H1 (cell line): Measurements from ENCODE around the gene ZNF273. TPM values are rescaled to one million over a fixed set of nuclear protein-coding genes. Genes with fewer than 3 reads are reported as not detected.

Experiments
- CTCF ChIA-PET: fragments of 300-600 bp; sonication (Branson Sonifier 250); formaldehyde crosslinking; loops from one replicate; lab custom pipeline; 2021; ENCODE audit not compliant: partially characterized antibody; lab: Charles Lee
- POLR2A ChIA-PET: fragments of 300-600 bp; sonication (Branson Sonifier 250); formaldehyde crosslinking; loops from one replicate; lab custom pipeline; 2021; ENCODE audit warnings: inconsistent platforms; ENCODE audit not compliant: partially characterized antibody; lab: Charles Lee
- DNase-seq, 2 experiments: peaks; one replicate each; pipeline versions ENCODE4 v3.0.0 to v3.0.0-alpha.2; 2010 to 2022; ENCODE audit warnings: low spot score in 2 of 2, low read depth in 1 of 2, mixed read lengths in 1 of 2
- FAIRE-seq: peaks from 2 replicates; lab custom pipeline; 2011; peaks lifted over from hg19 to GRCh38; lab: Jason Lieb, UNC
- H2AFZ ChIP-seq: 2 replicates; pipeline ENCODE4 v1.8.1; 2012; ENCODE audit warnings: low read length, inconsistent platforms
- H2AK5ac ChIP-seq: 2 replicates; pipeline ENCODE4 v1.6.1; 2013; ENCODE audit warnings: low read depth, low read length
- H2BK120ac ChIP-seq: replicated peaks from 2 replicates; pipeline ENCODE3; 2013; ENCODE audit warnings: low read depth, low read length, inconsistent platforms
- H2BK12ac ChIP-seq: 2 replicates; pipeline ENCODE4 v1.6.1; 2013; ENCODE audit warnings: low read depth, low read length
- H2BK15ac ChIP-seq: 2 replicates; pipeline ENCODE4 v1.6.1; 2013; ENCODE audit warnings: low read length
- H2BK20ac ChIP-seq: 2 replicates; pipeline ENCODE4 v1.6.1; 2013; ENCODE audit warnings: low read length
- H2BK5ac ChIP-seq: 2 replicates; pipeline ENCODE4 v1.6.1; 2013; ENCODE audit warnings: low read depth, low read length
- H3K14ac ChIP-seq: 2 replicates; pipeline ENCODE4 v1.6.1; 2013; ENCODE audit warnings: inconsistent platforms; ENCODE audit not compliant: insufficient read length
- H3K18ac ChIP-seq: 2 replicates; pipeline ENCODE4 v1.6.1; 2013; ENCODE audit warnings: low read length; ENCODE audit errors: extremely low read depth
- H3K23ac ChIP-seq: 2 replicates; pipeline ENCODE4 v1.6.1; 2013; ENCODE audit warnings: inconsistent platforms; ENCODE audit not compliant: insufficient read length
- H3K23me2 ChIP-seq: 2 replicates; pipeline ENCODE4 v1.6.1; 2013; ENCODE audit warnings: low read depth, low read length
- H3K27ac ChIP-seq: 2 replicates; pipeline ENCODE4 v1.6.1; 2011; ENCODE audit warnings: low read depth, low read length, inconsistent platforms
- H3K27me3 ChIP-seq, 4 experiments: replicated peaks in 1 of 4; 1 replicate in 1 of 4; 2 replicates in 3 of 4; pipeline versions ENCODE4 v1.6.1 to v1.8.1; 2011 to 2013; ENCODE audit warnings: low read length in 3 of 4, mild to moderate bottlenecking in 3 of 4, inconsistent platforms in 2 of 4, mixed read lengths in 2 of 4, moderate library complexity in 1 of 4; ENCODE audit not compliant: control insufficient read depth in 3 of 4, insufficient read depth in 3 of 4; ENCODE audit errors: extremely low read depth in 1 of 4
- H3K36me3 ChIP-seq, 4 experiments: 2 replicates each; pipeline versions ENCODE4 v1.6.1 to v1.8.1; 2011 to 2013; ENCODE audit warnings: mild to moderate bottlenecking in 4 of 4, low read length in 3 of 4, moderate library complexity in 2 of 4, control low read depth in 1 of 4, inconsistent platforms in 1 of 4; ENCODE audit not compliant: insufficient read depth in 4 of 4, control insufficient read depth in 2 of 4
- H3K4ac ChIP-seq: replicated peaks from 2 replicates; pipeline ENCODE3; 2013; ENCODE audit warnings: low read length, low read depth, mixed read lengths, inconsistent platforms; ENCODE audit not compliant: insufficient read length
- H3K4me1 ChIP-seq, 4 experiments: replicated peaks in 1 of 4; 1 replicate in 1 of 4; 2 replicates in 3 of 4; pipeline versions ENCODE4 v1.6.1 to v1.8.1; 2011 to 2013; ENCODE audit warnings: low read length in 3 of 4, inconsistent platforms in 2 of 4, mixed read lengths in 1 of 4; ENCODE audit not compliant: insufficient read depth in 4 of 4, control insufficient read depth in 3 of 4
- H3K4me2 ChIP-seq, 2 experiments: 2 replicates each; pipeline versions ENCODE4 v1.6.1 to v1.8.1; 2011 to 2013; ENCODE audit warnings: low read depth in 2 of 2, low read length in 2 of 2, control low read depth in 1 of 2, inconsistent platforms in 1 of 2, mild to moderate bottlenecking in 1 of 2; ENCODE audit not compliant: insufficient read depth in 1 of 2
- H3K4me3 ChIP-seq, 4 experiments: fragments of 200-600, 300-600 bp in 1 of 4; sonication (generic), shearing (Covaris generic), sonication (Bioruptor Twin) in 1 of 4; 2 replicates each; pipeline versions ENCODE4 v1.5.1 to v1.8.1; 2011 to 2016; ENCODE audit warnings: low read length in 4 of 4, low read depth in 3 of 4, control low read depth in 2 of 4, inconsistent platforms in 2 of 4, mild to moderate bottlenecking in 2 of 4, mixed read lengths in 1 of 4, moderate library complexity in 1 of 4; ENCODE audit not compliant: insufficient read depth in 2 of 4; ENCODE audit errors: extremely low read depth in 1 of 4
- H3K56ac ChIP-seq: replicated peaks from 2 replicates; pipeline ENCODE3; 2013; ENCODE audit warnings: low read depth, mild to moderate bottlenecking, mixed read lengths, low read length, inconsistent platforms; ENCODE audit not compliant: insufficient read length
- H3K79me1 ChIP-seq: 2 replicates; pipeline ENCODE4 v1.6.1; 2013; ENCODE audit warnings: low read depth, low read length, control low read depth
- H3K79me2 ChIP-seq, 2 experiments: 2 replicates each; pipeline versions ENCODE4 v1.6.1 to v1.8.1; 2012 to 2013; ENCODE audit warnings: low read length in 2 of 2, mild to moderate bottlenecking in 2 of 2, inconsistent platforms in 1 of 2; ENCODE audit not compliant: insufficient read depth in 2 of 2, control insufficient read depth in 1 of 2
- H3K9ac ChIP-seq, 4 experiments: replicated peaks in 1 of 4; 1 replicate in 1 of 4; 2 replicates in 3 of 4; pipeline versions ENCODE4 v1.6.1 to v1.8.1; 2011 to 2013; ENCODE audit warnings: low read depth in 3 of 4, low read length in 3 of 4, control low read depth in 2 of 4, mild to moderate bottlenecking in 2 of 4, moderate library complexity in 2 of 4, inconsistent platforms in 1 of 4; ENCODE audit errors: extremely low read depth in 1 of 4
- H3K9me3 ChIP-seq, 2 experiments: 2 replicates each; pipeline versions ENCODE4 v1.6.1 to v1.8.1; 2012 to 2013; ENCODE audit warnings: mild to moderate bottlenecking in 2 of 2, moderate library complexity in 2 of 2, control low read depth in 1 of 2, inconsistent platforms in 1 of 2, low read depth in 1 of 2, low read length in 1 of 2, mixed read lengths in 1 of 2; ENCODE audit not compliant: insufficient read depth in 2 of 2
- H4K20me1 ChIP-seq, 2 experiments: replicated peaks in 1 of 2; 2 replicates each; pipeline versions ENCODE3 to v1.8.1; 2011 to 2013; ENCODE audit warnings: inconsistent platforms in 2 of 2, low read length in 2 of 2, mild to moderate bottlenecking in 1 of 2; ENCODE audit not compliant: insufficient read depth in 2 of 2, control insufficient read depth in 1 of 2
- H4K5ac ChIP-seq: 2 replicates; pipeline ENCODE4 v1.6.1; 2013; ENCODE audit warnings: low read length, low read depth, mixed read lengths, inconsistent platforms; ENCODE audit not compliant: insufficient read length
- H4K8ac ChIP-seq: 2 replicates; pipeline ENCODE4 v1.8.0; 2013; ENCODE audit warnings: mild to moderate bottlenecking, moderate library complexity, low read length, inconsistent platforms; ENCODE audit not compliant: insufficient read depth; ENCODE audit errors: extremely low read depth
- H4K91ac ChIP-seq: replicated peaks from 2 replicates; pipeline ENCODE3; 2013; ENCODE audit warnings: low read length, mixed read lengths, inconsistent platforms; ENCODE audit not compliant: insufficient read length
- FOSL1 ChIP-seq: IDR thresholded peaks from 2 replicates; pipeline ENCODE4 v1.6.1; 2011; ENCODE audit warnings: mild to moderate bottlenecking, low read depth, low read length, moderate library complexity; ENCODE audit not compliant: insufficient read depth
- ZNF274 ChIP-seq: IDR thresholded peaks from 2 replicates; pipeline ENCODE4 v1.7.0; 2012; ENCODE audit warnings: low read length, borderline replicate concordance; ENCODE audit errors: extremely low read depth
- WGBS, 2 experiments: shearing (Covaris generic) in 1 of 2; methylation state at CpG; one replicate each; pipeline versions ENCODE4 v1.1.6 to v1.1.7; 2013 to 2015; ENCODE audit warnings: low lambda C conversion rate in 2 of 2, mixed read lengths in 2 of 2, inconsistent platforms in 1 of 2, low coverage in 1 of 2, missing lambda C conversion rate in 1 of 2; ENCODE audit not compliant: insufficient replicate concordance in 2 of 2, insufficient coverage in 1 of 2, insufficient read length in 1 of 2; ENCODE audit errors: extremely low coverage in 1 of 2, missing lambda C conversion rate in 1 of 2; 5-methylcytosine and 5-hydroxymethylcytosine counted together
- polyA plus RNA-seq, 7 experiments: library from polyadenylated mRNA; depleted of rRNA in 3 of 7; stranded (reverse) in 5 of 7; unstranded in 2 of 7; fragments of >200 nt in 5 of 7; fragments of 200-250 nt in 2 of 7; gene quantifications; 1 replicate in 5 of 7; 2 replicates in 1 of 7; 4 replicates in 1 of 7; pipeline versions ENCODE4 v1.2.1 to v1.2.3, GENCODE V29; 2011 to 2013; ENCODE audit warnings: missing spikeins in 2 of 7, mixed read lengths in 2 of 7
- total RNA-seq: library from RNA; stranded (reverse); fragmentation: NEBNext Ultra II Directional; extraction: Animal tissue kit (Norgen Biotek cat#: 25700); gene quantifications from 2 replicates; pipeline ENCODE4 v1.2.1, GENCODE V29; 2021

The ZNF273 gene
- total and polyA plus RNA-seq, 2 of the 8 experiments (the other 6 are each of a cell fraction or from before 2014, with no cell fraction given), result 6.2 to 23.2 TPM

DNA sequence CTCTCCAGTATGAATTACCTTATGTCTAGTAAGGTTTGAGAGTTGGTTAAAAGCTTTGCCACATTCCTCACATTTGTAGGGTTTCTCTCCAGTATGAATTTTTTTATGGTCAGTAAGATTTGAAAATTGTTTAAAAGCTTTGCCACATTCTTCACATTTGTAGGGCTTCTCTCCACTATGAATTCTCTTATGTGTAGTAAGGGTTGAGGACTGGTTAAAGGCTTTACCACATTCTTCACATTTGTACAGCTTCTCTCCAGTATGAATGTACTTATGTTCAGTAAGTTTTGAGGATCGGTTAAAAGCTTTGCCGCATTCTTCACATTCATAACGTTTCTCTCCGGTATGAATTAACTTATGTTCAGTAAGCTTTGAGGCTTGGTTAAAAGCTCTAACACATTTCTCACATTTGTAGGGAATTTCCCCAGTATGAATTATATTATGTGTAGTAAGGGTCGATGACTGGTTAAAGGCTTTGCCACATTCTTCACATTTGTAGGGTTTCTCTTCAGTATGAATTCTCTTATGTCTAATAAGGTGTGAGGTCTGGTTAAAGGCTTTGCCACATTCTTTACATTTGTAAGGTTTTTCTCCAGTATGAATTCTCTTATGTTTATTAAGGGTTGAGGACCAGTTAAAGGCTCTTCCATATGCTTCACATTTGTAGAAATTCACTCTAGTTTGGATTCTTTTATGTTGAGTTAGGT lies 75.6 kb downstream of the ZNF273 start:
- DNase-seq (no peak), FAIRE-seq (no peak)
- no peak overlapping the region for H4K8ac ChIP-seq
- no peak overlapping the region for H3K4ac ChIP-seq
- H3K56ac ChIP-seq, result no peak overlapping the region
- H3K9ac ChIP-seq, result no peak overlapping the region
- no peaks in the 10 kb centered on the region for H4K20me1 ChIP-seq
- peaks cover 0 to 44% (median 20%) of the 10 kb centered on the region in 4 experiments; a peak in 6 of 8 replicates for H3K36me3 ChIP-seq
- no peak overlapping the region for H4K91ac ChIP-seq
- no peak overlapping the region for H3K4me3 ChIP-seq
- no peaks in the 10 kb centered on the region for H3K23me2 ChIP-seq
- no peak overlapping the region for H2BK12ac ChIP-seq
- no peaks in the 10 kb centered on the region for H3K4me1 ChIP-seq
- TF ChIP-seq FOSL1 (no peak), ZNF274 (peak; percentile 84)
- no peak overlapping the region for H2BK20ac ChIP-seq
- no peak overlapping the region for H2AK5ac ChIP-seq
- POLR2A ChIA-PET, result interaction anchor here (0.7 kb wide), 1 partner anchor 31 kb away, joined by 5 read pairs; no protein-coding TSS in a partner anchor
- H4K5ac ChIP-seq, result no peak overlapping the region
- CTCF ChIA-PET, result no interaction called here
- H3K9me3 ChIP-seq, result peaks cover 37 to 52% of the 10 kb centered on the region in 2 experiments
- no peaks in the 10 kb centered on the region for H3K79me1 ChIP-seq
- H3K23ac ChIP-seq, result no peak overlapping the region
- H3K27me3 ChIP-seq, result no peaks in the 10 kb centered on the region
- no peak overlapping the region for H3K27ac ChIP-seq
- no peak overlapping the region for H3K14ac ChIP-seq
- H2BK5ac ChIP-seq, result no peak overlapping the region
- H2BK120ac ChIP-seq, result no peak overlapping the region
- no peak overlapping the region for H2AFZ ChIP-seq
- no peak overlapping the region for H3K18ac ChIP-seq
- H3K79me2 ChIP-seq, result no peaks in the 10 kb centered on the region
- 87% methylated on average over 5 of the region's 5 CpGs; no CpG with 5 or more reads in 1 of the 2 experiments for WGBS, 2 experiments
- H3K4me2 ChIP-seq, result no peak overlapping the region
- H2BK15ac ChIP-seq, result no peak overlapping the region

Other genes starting within 250 kb of the ZNF273 start
- 27.5 and 31.0 TPM in 2 replicates for gene ZNF107, start 237.1 kb upstream of the ZNF273 start, total RNA-seq
- gene ZNF107, start 237.1 kb upstream of the ZNF273 start, polyA plus RNA-seq (2011; rRNA removed), result 3.4 and 3.5 TPM in 2 replicates
- gene ZNF138, start 108.8 kb upstream of the ZNF273 start, total RNA-seq, result 20.2 and 22.6 TPM in 2 replicates
- gene ZNF138, start 108.8 kb upstream of the ZNF273 start, polyA plus RNA-seq (2011; rRNA removed), result 4.5 and 7.5 TPM in 2 replicates
- 10.2 and 13.0 TPM in 2 replicates for gene ZNF117, start 87.8 kb downstream of the ZNF273 start, total RNA-seq
- 2.1 and 2.9 TPM in 2 replicates for gene ZNF117, start 87.8 kb downstream of the ZNF273 start, polyA plus RNA-seq (2011; rRNA removed)
- gene ERV3-1, start 103.4 kb downstream of the ZNF273 start, total RNA-seq, result 9.7 and 11.4 TPM in 2 replicates
- 8.8 and 9.5 TPM in 2 replicates for gene ERV3-1, start 103.4 kb downstream of the ZNF273 start, polyA plus RNA-seq (2011; rRNA removed)